Lower leg skin (tissue), 3 donors: ENCODE measurements around the gene CTNNBL1.

ENCODE experiments used
- CTCF ChIP-seq, 3 donors: fragments of 450-650 bp; IDR thresholded peaks; one replicate each; pipeline ENCODE4 v1.5.1; 2016; ENCODE audit warnings: antibody characterized with exemption in 3 of 3, mild to moderate bottlenecking in 3 of 3, moderate library complexity in 2 of 3
- POLR2A ChIP-seq, 2 donors: fragments of 450-650 bp; IDR thresholded peaks; one replicate each; pipeline ENCODE4 v1.6.1; 2016 to 2017; ENCODE audit warnings: antibody characterized with exemption in 2 of 2, mild to moderate bottlenecking in 1 of 2, moderate library complexity in 1 of 2

GRCh38 chr20:37737826-37738420, 44.1 kb downstream of the CTNNBL1 start:
- TF ChIP-seq CTCF (IDR thresholded peaks at IDR 0.05) (no peak), POLR2A (IDR thresholded peaks at IDR 0.05) (no peak)
